GM19099 (cell line): ENCODE measurements around the gene SLC15A5.

Experiments used
- POLR2A ChIP-seq: IDR thresholded peaks from 3 replicates; pipeline ENCODE4 v1.6.1; 2011; ENCODE audit warnings: low read depth; ENCODE audit not compliant: insufficient read length; ENCODE audit errors: extremely low read depth

Gene SLC15A5

GRCh38 chr12:16166563-16167470, 110.7 kb downstream of the SLC15A5 start:
- no peak for TF ChIP-seq POLR2A

- no peak for TF ChIP-seq POLR2A
Measured at GRCh38 chr12:16165506-16165905, 112.0 kb downstream of the SLC15A5 start.

GRCh38 chr12:16163901-16164300, 113.6 kb downstream of the SLC15A5 start:
- TF ChIP-seq POLR2A = no peak

- TF ChIP-seq POLR2A = no peak
Measured at GRCh38 chr12:16163146-16163545, 114.3 kb downstream of the SLC15A5 start.

- no peak for TF ChIP-seq POLR2A
Measured at GRCh38 chr12:16159571-16159970, 117.9 kb downstream of the SLC15A5 start.

- TF ChIP-seq POLR2A = no peak
Measured at GRCh38 chr12:16158050-16158449, 119.4 kb downstream of the SLC15A5 start.

- TF ChIP-seq POLR2A = no peak
Measured at GRCh38 chr12:16155938-16156337, 121.5 kb downstream of the SLC15A5 start.

GRCh38 chr12:16154990-16155389, 122.5 kb downstream of the SLC15A5 start:
- no peak for TF ChIP-seq POLR2A

GRCh38 chr12:16152885-16153673, 124.4 kb downstream of the SLC15A5 start:
- TF ChIP-seq POLR2A = no peak

GRCh38 chr12:16150276-16150675, 127.2 kb downstream of the SLC15A5 start:
- no peak for TF ChIP-seq POLR2A

GRCh38 chr12:16148938-16149337, 128.5 kb downstream of the SLC15A5 start:
- TF ChIP-seq POLR2A = no peak
